HUES6 (cell line): ENCODE measurements around the gene ADD3.

Experiments used
- H3K27ac ChIP-seq: 2 replicates; pipeline ENCODE4 v1.7.0; 2013; ENCODE audit warnings: low read depth, mild to moderate bottlenecking, low read length, inconsistent platforms
- H3K27me3 ChIP-seq: 2 replicates; pipeline ENCODE4 v1.6.1; 2013; ENCODE audit warnings: low read length; ENCODE audit not compliant: control insufficient read depth, insufficient read depth
- H3K36me3 ChIP-seq: 2 replicates; pipeline ENCODE4 v1.6.1; 2013; ENCODE audit warnings: low read length; ENCODE audit not compliant: control insufficient read depth, insufficient read depth
- H3K4me1 ChIP-seq: 2 replicates; pipeline ENCODE4 v1.6.1; 2013; ENCODE audit warnings: low read length; ENCODE audit not compliant: control insufficient read depth, insufficient read depth
- H3K4me3 ChIP-seq: 2 replicates; pipeline ENCODE4 v1.5.1; 2013; ENCODE audit warnings: low read depth, low read length
- H3K9ac ChIP-seq: one replicate; pipeline ENCODE4 v1.6.1; 2013; ENCODE audit warnings: mild to moderate bottlenecking, low read length
- H3K9me3 ChIP-seq: 2 replicates; pipeline ENCODE4 v1.6.1; 2013; ENCODE audit warnings: low read depth, low read length; ENCODE audit not compliant: control insufficient read depth, insufficient read depth

Gene ADD3

GRCh38 chr10:109993551-109994330 lies 14.0 kb upstream of the ADD3 start:
- Histone ChIP-seq H3K4me3 (no peak overlapping the region), H3K36me3 (no peaks in the 10 kb centered on the region), H3K27me3 (no peaks in the 10 kb centered on the region), H3K27ac (no peak overlapping the region), H3K9me3 (no peaks in the 10 kb centered on the region), H3K9ac (no peak overlapping the region), H3K4me1 (peaks cover 6% of the 10 kb centered on the region)

- no peaks in the 10 kb centered on the region for H3K27me3 ChIP-seq
- H3K9me3 ChIP-seq: no peaks in the 10 kb centered on the region
- no peak overlapping the region for H3K27ac ChIP-seq
These were observed 12.8 kb upstream of the ADD3 start for GRCh38 chr10:109994711-109995577.

DNA sequence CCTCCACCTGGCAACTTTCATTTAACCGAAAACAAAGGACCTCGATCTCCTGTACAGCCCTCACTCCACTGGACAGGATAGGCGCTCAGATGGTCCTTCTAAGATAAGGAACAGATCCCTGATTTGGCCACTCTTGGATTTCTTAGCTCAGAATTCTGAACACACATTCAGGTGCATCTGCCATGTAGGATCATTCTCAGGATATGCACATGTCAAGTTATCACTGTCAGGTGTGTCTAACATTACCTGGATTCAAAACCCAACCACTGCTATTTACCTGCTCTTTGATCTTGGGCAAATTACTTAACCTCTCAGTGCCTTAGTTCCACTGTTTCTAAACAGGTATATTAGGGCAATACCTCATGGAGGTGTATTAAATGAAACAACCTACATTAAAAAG lies 12.2 kb upstream of the ADD3 start:
- H3K27ac ChIP-seq: no peak overlapping the region
- peaks cover 11% of the 10 kb centered on the region for H3K4me1 ChIP-seq
- H3K4me3 ChIP-seq: no peak overlapping the region
- H3K9ac ChIP-seq: no peak overlapping the region
- H3K9me3 ChIP-seq: no peaks in the 10 kb centered on the region
- H3K27me3 ChIP-seq: no peaks in the 10 kb centered on the region
- no peaks in the 10 kb centered on the region for H3K36me3 ChIP-seq

More at GRCh38 chr10:109994711-109995577, 12.8 kb upstream of the ADD3 start:
- peaks cover 11% of the 10 kb centered on the region for H3K4me1 ChIP-seq
- no peak overlapping the region for H3K4me3 ChIP-seq
- H3K9ac ChIP-seq: no peak overlapping the region
- H3K36me3 ChIP-seq: no peaks in the 10 kb centered on the region

- Histone ChIP-seq H3K36me3 (no peaks in the 10 kb centered on the region), H3K9ac (no peak overlapping the region), H3K27me3 (no peaks in the 10 kb centered on the region), H3K27ac (no peak overlapping the region), H3K9me3 (no peaks in the 10 kb centered on the region), H3K4me1 (peaks cover 13% of the 10 kb centered on the region), H3K4me3 (no peak overlapping the region)
These were observed 11.6 kb upstream of the ADD3 start for GRCh38 chr10:109996225-109996624.

GRCh38 chr10:109996766-109997171 lies 11.0 kb upstream of the ADD3 start:
- H3K27ac ChIP-seq: no peak overlapping the region
- no peak overlapping the region for H3K9ac ChIP-seq
- no peak overlapping the region for H3K4me3 ChIP-seq

GRCh38 chr10:109997233-109997632 lies 10.6 kb upstream of the ADD3 start:
- no peaks in the 10 kb centered on the region for H3K9me3 ChIP-seq
- H3K36me3 ChIP-seq: no peaks in the 10 kb centered on the region
- H3K4me1 ChIP-seq: peaks cover 13% of the 10 kb centered on the region
- H3K27ac ChIP-seq: no peak overlapping the region; the same call in 1 of the 2 replicates
- H3K9ac ChIP-seq: no peak overlapping the region
- no peaks in the 10 kb centered on the region for H3K27me3 ChIP-seq
- H3K4me3 ChIP-seq: no peak overlapping the region

More at GRCh38 chr10:109996766-109997171, 11.0 kb upstream of the ADD3 start:
- Histone ChIP-seq H3K4me1 (peaks cover 13% of the 10 kb centered on the region), H3K36me3 (no peaks in the 10 kb centered on the region), H3K9me3 (no peaks in the 10 kb centered on the region), H3K27me3 (no peaks in the 10 kb centered on the region)

- Histone ChIP-seq H3K36me3 (no peaks in the 10 kb centered on the region), H3K4me1 (peaks cover 21% of the 10 kb centered on the region), H3K9ac (no peak overlapping the region), H3K9me3 (no peaks in the 10 kb centered on the region), H3K27me3 (no peaks in the 10 kb centered on the region), H3K4me3 (no peak overlapping the region), H3K27ac (no peak overlapping the region)
These were observed 9.3 kb upstream of the ADD3 start for GRCh38 chr10:109998513-109998912.

DNA sequence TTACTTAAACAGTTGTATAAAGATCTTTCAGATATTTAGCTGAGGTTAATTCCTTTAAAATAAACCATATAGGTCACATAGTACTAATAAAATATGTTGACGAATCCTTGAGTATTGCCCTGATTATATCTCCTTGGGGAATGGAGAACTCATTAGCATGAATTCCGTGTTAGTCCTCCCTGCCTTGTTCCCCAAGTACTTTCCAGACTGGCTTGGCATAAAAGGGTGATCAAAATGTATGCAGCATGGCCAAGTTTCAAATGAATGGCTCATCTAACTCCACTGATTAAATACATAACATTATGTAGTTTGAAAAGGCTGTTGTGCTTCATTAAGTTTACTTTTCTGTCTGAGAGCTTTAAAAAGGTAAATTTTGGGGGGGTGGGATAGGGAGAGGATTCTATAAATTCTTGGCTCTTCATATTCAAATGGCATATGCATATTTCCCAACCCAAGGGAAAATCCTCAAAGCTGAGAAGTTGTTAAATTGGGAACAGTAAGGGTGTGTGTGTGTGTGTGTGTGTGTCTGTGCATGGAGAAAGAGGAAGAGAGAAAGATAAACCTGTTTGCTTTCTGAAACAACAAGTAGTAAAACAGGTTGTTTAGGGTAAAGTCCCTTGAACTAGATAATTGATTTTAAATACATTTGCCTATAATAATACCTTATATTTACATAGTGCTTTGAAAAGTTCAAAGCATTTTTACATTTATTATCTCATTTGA lies 4.8 kb upstream of the ADD3 start:
- Histone ChIP-seq H3K4me1 (peaks cover 41% of the 10 kb centered on the region), H3K4me3 (no peak overlapping the region), H3K27ac (no peak overlapping the region)

GRCh38 chr10:110003524-110003885 lies 4.3 kb upstream of the ADD3 start:
- no peak overlapping the region for H3K27ac ChIP-seq
- no peaks in the 10 kb centered on the region for H3K36me3 ChIP-seq
- no peak overlapping the region for H3K4me3 ChIP-seq
- H3K9me3 ChIP-seq: no peaks in the 10 kb centered on the region
- H3K9ac ChIP-seq: no peak overlapping the region
- H3K27me3 ChIP-seq: peaks cover 6% of the 10 kb centered on the region; the same call in 1 of the 2 replicates
- peaks cover 37% of the 10 kb centered on the region for H3K4me1 ChIP-seq

More for the DNA sequence above, 4.8 kb upstream of the ADD3 start:
- Histone ChIP-seq H3K36me3 (no peaks in the 10 kb centered on the region), H3K9me3 (no peaks in the 10 kb centered on the region), H3K9ac (no peak overlapping the region), H3K27me3 (peaks cover 6% of the 10 kb centered on the region; the same call in 1 of the 2 replicates)

GRCh38 chr10:110005719-110006118 lies 2.1 kb upstream of the ADD3 start:
- peak overlapping the region; percentile 71 for H3K4me3 ChIP-seq
- no peak overlapping the region for H3K27ac ChIP-seq
- H3K36me3 ChIP-seq: no peaks in the 10 kb centered on the region
- no peaks in the 10 kb centered on the region for H3K9me3 ChIP-seq
- no peak overlapping the region for H3K9ac ChIP-seq
- peaks cover 6% of the 10 kb centered on the region; the same call in 1 of the 2 replicates for H3K27me3 ChIP-seq
- H3K4me1 ChIP-seq: peaks cover 48% of the 10 kb centered on the region
